ENCODE results near the gene RACGAP1. TPM values are rescaled to one million over a fixed set of nuclear protein-coding genes. Genes with fewer than 3 reads are reported as not detected.

Gene RACGAP1
- total and polyA plus RNA-seq, 2 of the 4 experiments (the other 2 are of a cell fraction): 37.9 to 110 TPM

- H3K9me1 ChIP-seq (ENCODE audit: insufficient read depth, low read length): 0 out of 2 replicates have a peak, but pooled peaks cover 3% of the 10 kb centered on the region
- H3K4me2 ChIP-seq (ENCODE audit: low read depth, low read length): peak overlapping the region; percentile 94; the same call in 1 of the 2 replicates
- H3K36me3 ChIP-seq (ENCODE audit: control insufficient read depth, insufficient read depth, low read length): no peaks in the 10 kb centered on the region
- H3K9ac ChIP-seq (ENCODE audit: low read depth, low read length): no peak overlapping the region
- H2BK20ac ChIP-seq (ENCODE audit: low read depth, low read length): no peak overlapping the region
- TF ChIP-seq ELK1 (IDR thresholded peaks at IDR 0.05; ENCODE audit: borderline replicate concordance, low read depth, low read length) (no peak), POLR2A (IDR thresholded peaks at IDR 0.05; ENCODE audit: low read depth, low read length) (no peak), SMC3 (IDR thresholded peaks at IDR 0.05; ENCODE audit: low read depth, low read length) (no peak), NFE2L2 (IDR thresholded peaks at IDR 0.05; ENCODE audit: low read depth, low read length) (no peak), CHD1 (IDR thresholded peaks at IDR 0.05; ENCODE audit: low read depth, low read length) (no peak), RCOR1 (IDR thresholded peaks at IDR 0.05; ENCODE audit: insufficient replicate concordance, low read length) (no peak), MAFK (IDR thresholded peaks at IDR 0.05; ENCODE audit: low read depth, low read length) (no peak), CTCF (conservative IDR thresholded peaks at IDR 0.05; ENCODE audit: low read depth, low read length) (no peak), BHLHE40 (IDR thresholded peaks at IDR 0.05; ENCODE audit: low read depth, low read length) (no peak), MAZ (IDR thresholded peaks at IDR 0.05; ENCODE audit: borderline replicate concordance, low read depth, low read length) (no peak), MXI1 (IDR thresholded peaks at IDR 0.05; ENCODE audit: borderline replicate concordance, low read depth, low read length) (no peak), RFX5 (IDR thresholded peaks at IDR 0.05; ENCODE audit: low read depth, low read length) (no peak), RAD21 (IDR thresholded peaks at IDR 0.05; ENCODE audit: low read length) (no peak), FOS (IDR thresholded peaks at IDR 0.05; ENCODE audit: low read depth, low read length) (no peak), CEBPB (IDR thresholded peaks at IDR 0.05; ENCODE audit: low read depth, low read length) (no peak)
- TF ChIP-seq, protein P1, sequence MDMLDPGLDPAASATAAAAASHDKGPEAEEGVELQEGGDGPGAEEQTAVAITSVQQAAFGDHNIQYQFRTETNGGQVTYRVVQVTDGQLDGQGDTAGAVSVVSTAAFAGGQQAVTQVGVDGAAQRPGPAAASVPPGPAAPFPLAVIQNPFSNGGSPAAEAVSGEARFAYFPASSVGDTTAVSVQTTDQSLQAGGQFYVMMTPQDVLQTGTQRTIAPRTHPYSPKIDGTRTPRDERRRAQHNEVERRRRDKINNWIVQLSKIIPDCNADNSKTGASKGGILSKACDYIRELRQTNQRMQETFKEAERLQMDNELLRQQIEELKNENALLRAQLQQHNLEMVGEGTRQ (IDR thresholded peaks at IDR 0.05; ENCODE audit: low read depth, low read length): no peak
- H2BK15ac ChIP-seq (ENCODE audit: low read depth, low read length): no peak overlapping the region
- 0 out of 4 replicates have a peak overlapping the region, but pooled peaks have one; percentile 9 to 48 for H4K8ac ChIP-seq (ENCODE audit: low read depth in 2 of 2, low read length in 2 of 2)
- H4K91ac ChIP-seq (ENCODE audit: insufficient read depth, low read depth, low read length): no peak overlapping the region
- H4K5ac ChIP-seq (ENCODE audit: low read depth, low read length): no peak overlapping the region
- BruUV-seq (replicated peaks): no TSS peak
- H3K9me3 ChIP-seq (ENCODE audit: control insufficient read depth, insufficient read depth, low read length): no peaks in the 10 kb centered on the region
- H3K18ac ChIP-seq (ENCODE audit: low read depth, low read length): no peak overlapping the region
- ChIA-PET POLR2A (ENCODE audit: unreplicated experiment) (no interaction called here), CTCF (no interaction called here)
- no peak overlapping the region for H2BK120ac ChIP-seq (ENCODE audit: low read depth, low read length)
- DNase-seq: no peak
- no peak overlapping the region for H3K14ac ChIP-seq (replicated peaks; ENCODE audit: low read depth, low read length)
- H2AK9ac ChIP-seq (replicated peaks; ENCODE audit: low read depth, low read length, poor library complexity): no peak overlapping the region
- H3K4ac ChIP-seq (ENCODE audit: low read depth, low read length): no peak overlapping the region; the same call in 1 of the 2 replicates
- dilution Hi-C loops (cut with HindIII; ENCODE audit: low sequenced_read_pairs, unreplicated experiment) (no loop called here), intact Hi-C loops (cut with micrococcal nuclease) (no loop called here), in situ Hi-C loops (cut with MboI; ENCODE audit: low sequenced_read_pairs) (no loop called here)
- H3K27ac ChIP-seq (ENCODE audit: insufficient read depth, low read length): no peak overlapping the region
- H2BK5ac ChIP-seq (ENCODE audit: low read depth, low read length, poor library complexity, severe bottlenecking): no peak overlapping the region
- no peaks in the 10 kb centered on the region for H4K20me1 ChIP-seq (ENCODE audit: insufficient read depth, low read length)
- H3K23ac ChIP-seq (ENCODE audit: low read depth, low read length): 0 out of 2 replicates have a peak overlapping the region, but pooled peaks have one; percentile 32
- no peak overlapping the region for H2AFZ ChIP-seq (replicated peaks; ENCODE audit: low read length, poor library complexity)
- H3K79me1 ChIP-seq (ENCODE audit: low read depth in 1 of 2, low read length in 2 of 2): peaks cover 0 to 18% of the 10 kb centered on the region in 2 experiments; a peak in 2 of 4 replicates
- H3K4me1 ChIP-seq (ENCODE audit: control insufficient read depth, insufficient read depth, low read length): no peaks in the 10 kb centered on the region; the same call in 1 of the 2 replicates
- no peak overlapping the region for H3K56ac ChIP-seq (ENCODE audit: extremely low read depth, insufficient read depth, low read length)
- no peak overlapping the region for H2AK5ac ChIP-seq (ENCODE audit: low read depth, low read length)
- no CpG with 5 or more reads among the region's 8 CpGs for WGBS, 2 experiments (ENCODE audit: extremely low coverage in 2 of 2, insufficient read length in 1 of 2)
- no peak overlapping the region; the same call in 1 of the 2 replicates for H3K4me3 ChIP-seq (ENCODE audit: insufficient read depth, low read depth, low read length)
- no peak for ATAC-seq (ENCODE audit: low read depth)
- H3K27me3 ChIP-seq (ENCODE audit: control insufficient read depth, insufficient read depth, low read length): no peaks in the 10 kb centered on the region
Measured at GRCh38 chr12:50024227-50024626, 1.1 kb downstream of the RACGAP1 start.

All from IMR-90 (cell line).